HS-27A (cell line): ENCODE measurements around the gene UST.
"Not testable (repeated sequence)": the region's sequence is repeated elsewhere in the genome, so short reads cannot be mapped to it uniquely, and the experiment has no call there.

Experiments used
- DNase-seq: peaks from one replicate; pipeline ENCODE4 v3.0.0-alpha.2; 2012; ENCODE audit warnings: low read depth, missing footprints

UST gene

DNA sequence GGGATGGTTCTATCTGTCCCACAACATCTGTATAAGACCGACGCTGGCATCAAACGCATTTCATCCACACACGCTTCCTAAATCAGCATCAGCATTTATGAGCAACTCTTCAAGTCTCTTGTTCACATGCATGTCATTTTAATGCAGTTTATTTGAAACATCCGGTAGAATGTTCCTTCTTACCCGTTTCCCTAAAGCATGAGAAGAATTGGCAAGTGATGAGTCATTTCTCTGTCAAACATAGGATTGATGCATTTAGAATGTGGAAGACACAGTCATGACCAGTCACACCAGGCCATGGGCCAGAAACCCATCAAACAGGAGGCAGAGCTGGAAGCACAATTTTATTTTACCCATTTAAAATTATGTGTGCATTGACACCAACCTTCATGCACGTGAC is 122.8 kb downstream of the UST start:
- DNase-seq = peak; percentile 91

DNA sequence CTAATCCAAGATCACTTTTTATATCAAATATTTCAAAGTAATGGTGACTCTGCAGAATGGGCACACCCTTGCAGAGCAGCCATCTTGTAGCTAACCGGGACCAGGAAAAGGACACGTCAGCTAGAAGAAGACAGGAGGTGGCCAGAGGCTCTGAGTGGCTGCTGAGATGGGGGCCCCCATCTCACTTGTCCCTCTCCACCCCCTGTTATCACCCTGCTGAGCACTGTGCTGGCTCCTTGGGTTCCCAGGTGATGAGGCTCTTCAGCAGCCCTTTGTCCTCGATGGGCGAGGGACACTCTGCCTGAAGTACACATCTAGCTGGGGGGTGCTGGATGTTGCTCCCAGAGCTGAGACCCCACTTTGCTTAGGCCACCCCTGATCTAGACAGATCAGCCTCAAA is 126.3 kb downstream of the UST start:
- DNase-seq = no peak

DNA sequence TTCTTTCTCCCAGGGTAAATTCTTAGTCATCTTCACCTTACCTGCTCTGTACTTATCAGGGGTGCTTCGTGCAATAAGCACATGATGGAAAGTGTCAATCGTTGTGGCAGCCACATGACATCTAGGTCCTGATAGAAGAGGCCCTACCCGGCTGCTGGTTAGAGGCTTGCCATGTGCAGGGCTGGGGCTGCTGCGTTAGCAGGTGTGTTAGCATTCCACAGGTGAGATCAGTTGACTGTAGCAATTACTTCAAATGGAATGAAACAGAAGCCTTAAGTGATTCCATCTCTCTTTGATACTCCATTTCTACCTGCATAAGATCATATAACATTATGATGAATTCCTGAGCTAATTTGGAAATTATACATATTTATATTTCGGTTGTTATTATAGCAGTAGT is 127.0 kb downstream of the UST start:
- no peak for DNase-seq

DNA sequence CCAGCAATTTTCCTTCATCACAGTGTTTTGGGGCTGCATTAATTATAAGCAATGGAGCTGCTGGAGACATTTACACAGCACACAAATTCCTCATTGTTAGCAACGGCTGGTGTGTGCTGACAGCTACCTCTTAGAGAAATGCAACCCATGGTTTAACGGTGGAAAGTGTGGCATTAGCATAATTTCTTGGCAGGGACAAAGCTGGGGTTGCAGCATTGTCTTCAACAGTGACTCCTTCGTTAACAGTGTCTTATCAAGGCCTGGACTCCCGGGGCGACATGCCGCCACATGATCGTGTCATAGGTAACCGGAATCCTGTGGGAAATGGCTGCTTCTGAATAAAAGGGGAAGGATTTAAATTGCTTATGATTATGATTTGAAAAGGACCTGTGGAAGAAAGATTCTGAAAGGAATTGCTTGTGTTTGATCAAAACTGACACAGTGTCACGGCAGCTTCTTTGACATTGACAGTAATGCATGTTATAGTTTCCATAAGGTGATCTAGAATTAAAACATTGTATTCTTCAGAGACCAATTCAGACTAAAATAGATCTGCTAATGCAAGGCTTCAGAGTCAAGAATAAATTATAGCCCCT is 128.0 kb downstream of the UST start:
- DNase-seq = no peak

DNA sequence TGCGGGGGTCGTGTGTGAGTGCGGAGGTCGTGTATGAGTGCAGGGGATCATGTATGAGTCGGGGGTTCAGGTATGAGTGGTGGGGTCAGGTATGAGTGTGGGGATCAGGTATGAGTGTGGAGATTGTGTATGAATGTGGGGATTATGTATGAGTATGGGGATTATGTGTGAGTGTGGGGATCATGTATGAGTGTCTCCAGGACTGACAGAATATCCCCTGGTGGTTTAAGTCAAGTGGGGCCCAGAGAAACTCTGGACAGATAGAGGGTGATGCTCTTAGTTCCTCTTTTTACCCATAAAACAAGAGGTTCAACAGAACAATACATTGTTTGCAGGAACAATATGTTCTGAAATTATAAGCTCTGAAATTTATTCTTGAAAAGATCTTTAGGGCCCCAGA is 131.9 kb downstream of the UST start:
- no peak for DNase-seq

DNA sequence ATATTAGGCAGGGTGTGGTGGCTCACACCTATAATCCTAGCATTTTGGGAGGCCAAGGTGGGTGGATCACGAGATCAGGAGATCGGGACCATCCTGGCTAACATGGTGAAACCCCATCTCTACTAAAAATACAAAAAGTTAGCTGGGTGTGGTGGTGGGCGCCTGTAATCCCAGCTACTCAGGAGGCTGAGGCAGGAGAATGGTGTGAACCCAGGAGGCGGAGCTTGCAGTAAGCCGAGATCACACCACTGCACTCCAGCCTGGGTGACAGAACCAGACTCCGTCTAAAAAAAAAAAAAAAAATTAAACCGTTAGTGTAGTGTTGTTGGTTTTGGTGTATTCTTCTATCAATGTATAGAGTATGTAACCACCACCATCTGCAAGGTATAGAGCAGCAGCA is 133.9 kb downstream of the UST start:
- DNase-seq = not testable (repeated sequence)

DNA sequence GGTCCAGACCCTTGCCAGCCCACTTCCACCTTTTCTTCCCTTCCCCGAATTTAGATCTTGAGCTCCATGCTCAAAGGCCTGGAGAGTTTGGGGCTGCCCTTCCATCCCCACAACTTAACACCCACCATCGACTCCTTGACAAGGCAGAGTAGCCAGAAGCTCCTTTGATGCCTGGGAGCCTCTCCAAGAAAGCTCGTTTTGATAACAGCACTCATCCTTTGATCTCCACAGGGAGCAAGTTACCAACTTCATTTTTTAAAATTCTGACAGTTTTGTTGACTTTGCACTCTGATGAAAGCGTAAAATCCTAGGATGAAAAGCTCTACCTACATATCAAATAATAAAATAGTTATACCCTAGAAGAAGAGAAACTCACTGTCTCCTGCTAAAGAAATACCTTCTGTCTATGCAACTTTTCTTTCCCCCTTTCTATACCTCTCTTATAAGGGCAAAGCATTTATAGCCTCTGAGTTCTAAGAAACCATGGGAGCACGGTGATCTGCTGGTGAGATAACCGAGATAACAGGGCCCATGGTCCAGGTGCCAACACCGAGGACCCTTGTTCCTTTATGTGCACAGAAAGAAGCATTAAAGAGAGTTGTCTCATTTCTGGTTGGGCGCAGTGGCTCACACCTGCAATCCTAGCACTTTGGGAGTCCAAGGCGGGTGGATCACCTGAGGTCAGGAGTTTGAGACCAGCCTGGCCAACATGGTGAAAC is 134.9 kb downstream of the UST start:
- DNase-seq = no peak

DNA sequence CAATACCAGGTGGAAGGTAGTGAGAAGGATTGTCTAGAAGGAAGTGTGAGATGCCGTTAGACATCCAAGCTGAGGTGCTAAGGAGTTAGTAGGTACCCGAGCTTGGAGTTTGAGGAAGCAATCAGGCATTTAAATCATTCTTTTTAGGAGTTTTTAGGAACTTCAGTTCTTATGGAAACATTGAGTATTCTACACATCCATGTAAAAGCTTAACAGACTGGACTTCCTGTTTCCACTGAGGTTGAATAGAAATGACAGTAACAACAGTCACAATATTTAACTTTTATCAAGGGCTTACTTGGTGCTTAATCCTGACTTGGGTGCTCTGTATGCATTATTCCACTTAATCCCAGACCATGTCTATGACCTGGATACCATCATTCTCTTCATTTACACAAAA is 136.4 kb downstream of the UST start:
- DNase-seq = no peak

DNA sequence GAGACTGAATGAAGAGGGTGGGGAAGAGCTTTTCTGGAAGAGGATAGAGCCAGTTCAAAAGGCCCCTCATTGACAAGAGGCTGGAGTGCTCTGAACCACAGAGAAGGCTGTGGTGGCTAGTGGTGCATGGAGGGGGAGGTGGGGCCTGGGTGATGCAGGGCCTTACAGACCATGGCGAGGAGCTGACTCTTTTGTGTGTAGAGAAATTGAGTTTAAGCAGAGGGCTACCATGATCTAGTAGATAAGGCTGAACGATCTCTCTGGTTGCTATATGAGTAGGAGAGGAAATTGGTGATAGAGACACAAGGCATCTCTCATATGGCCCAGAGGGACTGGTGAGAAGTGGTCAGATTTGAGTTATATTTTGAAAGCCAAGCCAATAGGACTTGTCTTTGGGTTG is 137.6 kb downstream of the UST start:
- DNase-seq = no peak

DNA sequence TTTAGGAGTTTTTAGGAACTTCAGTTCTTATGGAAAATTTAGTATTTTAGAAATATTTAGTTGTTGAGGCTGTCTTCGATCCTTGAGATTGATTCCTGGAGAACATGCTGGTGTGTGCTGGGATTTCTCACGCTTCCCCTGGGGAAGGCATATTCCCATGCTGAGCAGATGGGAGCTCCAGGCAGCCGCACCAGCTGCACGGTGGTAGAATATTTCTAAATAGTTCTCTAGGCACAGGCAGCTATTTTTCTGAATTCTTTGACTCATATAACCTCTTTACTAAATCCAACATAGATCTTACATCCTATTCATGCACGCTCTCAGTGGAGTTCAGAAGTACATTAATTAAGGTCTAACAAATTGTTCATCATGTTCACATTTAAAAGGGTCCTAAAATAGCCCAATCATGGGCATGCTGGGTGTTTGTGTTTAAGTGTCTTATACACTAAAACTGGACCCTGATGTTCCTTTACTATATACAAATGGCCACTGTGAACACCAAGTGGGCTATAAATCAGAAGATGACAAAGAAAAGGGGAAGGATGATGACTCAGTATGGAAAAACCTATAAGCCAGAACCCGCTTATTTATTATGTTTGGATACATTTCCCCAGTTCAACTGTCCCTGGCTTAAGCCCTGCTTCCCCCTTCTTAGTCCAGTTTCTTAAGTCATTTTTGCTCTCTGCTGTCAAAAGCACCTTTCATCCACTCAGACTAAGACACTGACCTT is 138.5 kb downstream of the UST start:
- DNase-seq = no peak

DNA sequence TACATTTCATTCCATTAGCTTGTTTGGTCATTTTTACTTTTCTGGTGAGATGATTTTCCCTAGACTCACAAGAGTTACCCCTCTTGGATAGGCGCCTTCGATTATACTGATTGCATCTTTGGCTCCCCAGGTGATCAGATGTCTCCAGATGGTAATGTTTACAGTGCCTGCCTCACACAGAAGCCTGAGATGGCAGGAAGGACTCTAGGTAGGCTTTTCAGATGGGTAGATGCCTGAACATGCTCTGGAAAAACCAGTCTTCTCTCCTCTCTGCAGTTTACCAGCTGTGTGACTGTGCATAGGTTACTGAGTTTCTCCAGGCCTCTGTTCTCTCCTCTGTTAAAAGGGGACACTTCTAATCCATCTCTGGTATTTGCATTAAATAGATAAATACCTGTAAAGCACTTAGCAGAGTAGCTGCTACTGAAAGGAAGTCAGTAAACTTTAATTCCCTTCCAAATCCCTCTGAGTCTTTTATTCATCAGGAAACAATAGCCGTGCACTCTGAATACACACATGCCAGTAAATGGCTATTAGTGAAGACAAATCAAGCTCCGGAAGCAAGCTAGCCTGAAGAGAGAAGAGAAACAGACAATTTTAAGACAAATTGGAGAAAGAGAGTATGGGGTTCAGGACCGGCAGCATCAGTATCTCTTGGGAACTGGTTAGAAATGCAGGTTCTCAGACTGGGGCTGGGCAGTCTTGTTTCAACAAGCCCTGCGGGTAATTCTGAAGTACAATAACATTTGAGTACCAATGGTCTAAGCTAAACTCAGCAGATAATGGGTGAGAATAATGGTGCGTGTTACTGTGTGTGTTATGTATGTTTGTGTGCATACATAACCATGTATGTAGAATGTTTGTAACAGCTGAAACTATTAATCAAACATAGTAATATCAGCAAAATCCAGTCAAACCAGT is 139.4 kb downstream of the UST start:
- no peak for DNase-seq

DNA sequence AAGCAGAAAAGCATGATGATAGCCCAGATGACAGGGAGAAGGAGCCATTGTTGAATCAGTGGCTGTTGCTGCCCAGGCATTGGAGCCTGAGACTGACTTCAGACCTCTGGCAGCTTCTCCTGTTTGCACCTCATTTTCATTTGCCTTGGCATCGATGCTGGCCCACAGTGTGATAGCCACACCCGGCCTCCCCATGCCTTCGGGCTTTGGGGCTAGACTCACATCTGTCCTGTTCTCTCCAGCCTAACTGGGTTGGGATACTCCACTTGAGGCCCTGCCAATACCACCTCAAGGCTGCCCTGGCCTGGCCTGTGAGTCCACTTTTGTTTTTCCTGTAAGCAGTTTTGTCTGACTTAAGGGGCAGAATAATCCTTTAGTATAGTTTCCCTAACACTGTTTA is 140.4 kb downstream of the UST start:
- DNase-seq = no peak

DNA sequence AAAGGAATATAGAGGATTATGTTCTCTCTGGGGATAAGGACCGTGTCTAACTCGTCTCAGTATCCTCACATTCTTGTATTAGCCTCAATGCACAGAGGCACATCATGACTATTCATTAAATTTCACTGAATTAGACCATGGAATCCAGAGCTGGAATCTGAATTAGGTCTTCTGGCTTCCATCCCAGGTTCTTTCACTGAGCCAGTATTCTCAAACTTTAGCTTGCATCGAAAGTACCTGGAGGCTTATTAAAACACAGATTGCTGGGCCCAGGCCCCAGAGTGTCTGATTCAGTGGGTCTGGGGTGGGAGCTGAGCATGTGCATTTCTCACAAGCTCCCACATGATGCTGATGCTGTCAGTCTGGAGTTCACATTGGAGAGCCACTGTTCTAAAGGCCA is 142.0 kb downstream of the UST start:
- no peak for DNase-seq

DNA sequence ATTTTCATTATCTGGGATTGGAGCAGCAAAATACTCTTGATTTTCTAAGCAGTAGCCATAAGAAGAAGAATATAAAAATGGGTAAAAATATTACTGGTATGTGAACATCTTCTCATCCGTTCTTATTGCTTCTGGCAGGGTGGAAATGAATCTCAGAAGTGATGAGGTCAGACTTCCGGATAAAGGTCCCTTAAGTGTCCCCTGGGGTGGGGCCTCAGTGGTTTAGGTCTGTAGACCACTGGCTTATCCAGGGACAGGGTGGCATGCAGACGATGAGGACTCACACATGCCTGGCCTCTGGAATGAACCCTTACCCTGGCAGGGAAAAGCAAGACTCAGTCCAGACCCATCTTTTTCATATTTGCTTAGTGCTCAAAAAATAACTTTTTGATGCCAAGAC is 143.3 kb downstream of the UST start:
- no peak for DNase-seq

DNA sequence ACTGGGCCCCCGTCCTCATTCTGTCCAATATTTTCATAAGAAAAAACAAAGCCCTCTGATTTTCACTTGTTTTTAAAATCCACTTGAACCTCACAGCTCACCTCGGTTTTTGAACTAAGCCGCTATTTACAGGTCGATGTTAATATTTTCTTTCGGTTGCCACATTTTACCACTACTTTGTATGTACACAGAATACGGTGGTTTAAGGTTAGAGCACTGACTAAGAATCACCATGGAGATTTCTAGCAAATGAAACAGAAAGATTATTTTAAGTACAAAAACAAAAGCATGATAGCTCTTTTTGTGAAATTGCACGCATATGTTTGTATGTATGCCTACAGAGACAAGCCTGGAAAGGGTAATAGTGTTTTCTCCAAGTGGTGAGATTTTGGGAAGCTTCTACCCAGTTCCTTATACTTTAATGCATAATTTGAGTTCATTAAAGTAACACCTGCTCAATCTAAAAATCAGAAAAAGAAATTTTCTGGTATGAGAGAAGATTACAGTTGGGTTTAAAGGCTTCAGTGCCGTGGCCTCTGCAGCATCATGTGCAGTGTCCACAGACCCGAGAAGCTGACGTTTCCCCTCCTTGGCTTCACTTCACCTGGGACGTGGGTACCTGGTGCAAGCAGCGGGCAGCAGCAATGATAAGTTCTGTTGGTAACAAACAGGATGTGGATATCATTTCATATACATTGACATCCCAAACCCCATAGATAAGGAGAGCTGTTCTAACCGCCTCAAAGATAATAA is 144.0 kb downstream of the UST start:
- DNase-seq = no peak

DNA sequence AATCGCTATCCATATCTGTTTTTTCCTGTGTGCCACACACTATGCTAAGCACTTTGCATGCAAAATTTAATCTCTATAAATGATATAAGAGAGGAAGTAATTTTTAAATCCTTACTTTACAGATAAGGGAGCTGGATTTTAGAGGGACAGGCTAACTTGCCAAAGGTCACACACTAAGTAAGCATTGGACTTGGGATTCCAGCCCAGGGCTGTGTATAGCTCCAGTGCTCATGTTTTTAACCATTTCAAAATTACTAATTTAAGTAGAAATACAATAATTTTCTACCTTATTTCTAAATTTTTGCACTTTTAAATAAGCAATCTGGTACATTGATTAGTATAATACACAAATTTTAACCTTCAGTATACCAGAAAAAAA is 144.6 kb downstream of the UST start:
- no peak for DNase-seq

DNA sequence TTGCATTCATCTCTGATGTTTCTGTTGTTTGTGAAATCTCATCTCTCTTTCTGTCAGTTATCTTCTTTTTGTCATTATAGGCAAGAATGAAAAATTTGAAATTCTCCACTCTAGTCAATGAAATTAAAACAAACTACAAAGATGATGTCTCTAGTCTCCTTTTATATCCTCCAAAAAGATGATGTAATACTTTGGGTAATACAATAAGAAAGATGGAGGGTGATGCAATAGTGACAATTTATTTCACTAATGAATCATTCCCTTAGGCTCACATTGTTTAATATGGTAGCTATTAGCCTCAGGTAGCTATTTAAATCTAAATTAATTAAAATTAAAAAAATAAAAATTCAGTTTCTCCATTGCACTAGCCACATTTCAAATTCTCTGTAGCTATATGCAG is 145.4 kb downstream of the UST start:
- DNase-seq = no peak

DNA sequence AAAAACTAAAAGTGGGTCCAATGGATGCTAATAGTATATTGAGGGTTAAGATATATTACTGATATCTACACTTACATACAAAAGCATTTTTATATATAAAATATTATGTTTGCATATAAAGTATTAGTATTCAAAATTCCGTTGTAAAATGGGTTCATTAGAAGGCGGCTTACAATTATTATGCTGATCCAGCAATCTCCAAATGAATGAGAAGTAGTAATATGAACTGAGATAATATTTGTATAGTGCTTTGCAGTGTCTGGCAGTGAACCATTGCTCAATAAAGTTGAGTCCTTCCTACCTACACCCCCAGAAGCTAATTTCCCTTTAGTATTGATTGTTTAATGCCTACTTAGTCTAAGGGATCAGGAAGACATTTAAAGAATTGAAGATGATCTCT is 146.2 kb downstream of the UST start:
- no peak for DNase-seq

DNA sequence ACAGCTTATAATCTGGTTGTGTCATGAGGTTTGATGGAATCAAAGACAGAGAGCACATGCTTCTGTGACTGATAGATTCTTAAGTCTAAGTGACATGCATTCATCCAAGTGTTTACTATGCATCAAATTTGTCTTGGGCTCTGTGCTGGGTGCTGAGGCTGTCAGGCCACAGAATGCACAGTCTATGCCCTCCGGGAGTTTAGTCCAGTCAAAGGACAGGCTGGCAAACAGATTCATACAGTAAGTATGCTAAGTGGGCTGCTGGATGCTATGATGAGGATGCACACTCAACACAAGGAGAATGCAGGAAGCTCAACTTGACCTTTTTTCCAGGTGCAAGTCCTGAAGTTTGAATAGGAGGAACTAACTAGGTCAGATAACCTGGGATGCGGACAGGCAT is 146.7 kb downstream of the UST start:
- DNase-seq = no peak

DNA sequence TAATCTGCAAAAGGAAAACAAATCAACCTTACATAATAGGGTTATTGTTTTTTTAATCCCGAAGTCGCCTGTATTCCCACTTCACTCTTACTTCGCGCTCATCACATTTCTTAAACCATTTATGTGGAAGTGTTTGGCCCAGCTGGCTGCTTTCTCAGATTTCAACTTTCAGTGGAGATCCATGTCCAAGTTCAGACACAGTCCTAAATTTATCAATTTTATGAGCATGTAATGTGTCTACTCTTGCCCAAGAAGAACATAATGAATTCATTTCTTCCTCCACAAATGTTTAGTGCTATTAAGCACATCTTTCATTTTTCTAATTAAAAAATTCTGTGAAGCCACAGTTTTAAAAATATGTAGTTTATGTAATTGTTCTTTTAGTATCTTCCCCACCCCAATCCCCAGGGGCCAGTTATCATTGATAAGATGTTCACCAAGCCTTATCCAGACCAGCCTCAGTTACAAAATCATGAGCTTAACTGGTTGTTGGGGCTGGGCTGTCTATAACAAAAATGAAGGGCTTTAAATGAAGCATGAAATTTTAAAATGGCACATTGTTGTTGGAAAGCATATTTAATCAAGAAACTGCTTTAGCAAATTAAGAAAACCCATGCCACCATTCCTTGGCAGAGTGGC is 151.7 kb downstream of the UST start:
- no peak for DNase-seq
